Muscle layer of colon (tissue), 2 donors: ENCODE results near the gene KLHL6.

Experiments used
- H3K27ac ChIP-seq: one replicate; pipeline ENCODE4 v1.7.0; 2013; ENCODE audit warnings: low read depth, mild to moderate bottlenecking, low read length, moderate library complexity
- H3K27me3 ChIP-seq, 2 donors: one replicate each; pipeline ENCODE4 v1.7.0; 2013; ENCODE audit warnings: low read length in 2 of 2, mild to moderate bottlenecking in 2 of 2; ENCODE audit not compliant: insufficient read depth in 2 of 2, control insufficient read depth in 1 of 2
- H3K36me3 ChIP-seq: one replicate; pipeline ENCODE4 v1.7.0; 2013; ENCODE audit warnings: mild to moderate bottlenecking, low read length; ENCODE audit not compliant: insufficient read depth
- H3K4me1 ChIP-seq: one replicate; pipeline ENCODE4 v1.7.0; 2013; ENCODE audit warnings: mild to moderate bottlenecking, low read length; ENCODE audit not compliant: insufficient read depth
- H3K4me3 ChIP-seq, 2 donors: one replicate each; pipeline ENCODE4 v1.7.0; 2013; ENCODE audit warnings: low read length in 2 of 2, low read depth in 1 of 2, mild to moderate bottlenecking in 1 of 2, moderate library complexity in 1 of 2
- H3K9ac ChIP-seq: one replicate; pipeline ENCODE4 v1.7.0; 2013; ENCODE audit warnings: low read length
- H3K9me3 ChIP-seq: one replicate; pipeline ENCODE4 v1.7.0; 2013; ENCODE audit warnings: mild to moderate bottlenecking, low read length
- donor health status: abdominal sarcoma.
- donor health status: Adenocarcinoma of cecum.

The KLHL6 gene

GRCh38 chr3:183541235-183541655 lies 14.3 kb downstream of the KLHL6 start:
- Histone ChIP-seq H3K27ac (no peak overlapping the region), H3K4me3 (no peak overlapping the region), H3K9ac (no peak overlapping the region), H3K4me1 (no peaks in the 10 kb centered on the region), H3K9me3 (no peaks in the 10 kb centered on the region), H3K36me3 (no peaks in the 10 kb centered on the region), H3K27me3 (no peaks in the 10 kb centered on the region)

- no peak overlapping the region for H3K9ac ChIP-seq
- H3K36me3 ChIP-seq: no peaks in the 10 kb centered on the region
- no peak overlapping the region for H3K27ac ChIP-seq
- H3K4me3 ChIP-seq: no peak overlapping the region
- H3K27me3 ChIP-seq: no peaks in the 10 kb centered on the region
- H3K4me1 ChIP-seq: no peaks in the 10 kb centered on the region
- no peaks in the 10 kb centered on the region for H3K9me3 ChIP-seq
Observed at GRCh38 chr3:183540501-183541234, 14.8 kb downstream of the KLHL6 start.

- Histone ChIP-seq H3K4me3 (no peak overlapping the region), H3K4me1 (no peaks in the 10 kb centered on the region), H3K27me3 (no peaks in the 10 kb centered on the region), H3K27ac (no peak overlapping the region), H3K9ac (no peak overlapping the region), H3K36me3 (no peaks in the 10 kb centered on the region), H3K9me3 (no peaks in the 10 kb centered on the region)
Observed at GRCh38 chr3:183539811-183540210, 15.7 kb downstream of the KLHL6 start.

- Histone ChIP-seq H3K9me3 (no peaks in the 10 kb centered on the region), H3K4me1 (no peaks in the 10 kb centered on the region), H3K27ac (no peak overlapping the region), H3K27me3 (no peaks in the 10 kb centered on the region), H3K36me3 (no peaks in the 10 kb centered on the region), H3K4me3 (no peak overlapping the region), H3K9ac (no peak overlapping the region)
Observed at GRCh38 chr3:183538486-183538885, 17.0 kb downstream of the KLHL6 start.

GRCh38 chr3:183537295-183537730 lies 18.2 kb downstream of the KLHL6 start:
- Histone ChIP-seq H3K4me3 (no peak overlapping the region), H3K9ac (no peak overlapping the region), H3K36me3 (no peaks in the 10 kb centered on the region), H3K27me3 (no peaks in the 10 kb centered on the region), H3K9me3 (no peaks in the 10 kb centered on the region), H3K4me1 (no peaks in the 10 kb centered on the region), H3K27ac (no peak overlapping the region)

- Histone ChIP-seq H3K9me3 (no peaks in the 10 kb centered on the region), H3K9ac (no peak overlapping the region)
Observed at GRCh38 chr3:183536238-183536880, 19.1 kb downstream of the KLHL6 start.

GRCh38 chr3:183534249-183534648 lies 21.3 kb downstream of the KLHL6 start:
- Histone ChIP-seq H3K9me3 (no peaks in the 10 kb centered on the region), H3K27me3 (no peaks in the 10 kb centered on the region), H3K4me1 (no peaks in the 10 kb centered on the region), H3K36me3 (no peaks in the 10 kb centered on the region), H3K27ac (no peak overlapping the region), H3K9ac (no peak overlapping the region), H3K4me3 (no peak overlapping the region)

More at GRCh38 chr3:183536238-183536880, 19.1 kb downstream of the KLHL6 start:
- no peaks in the 10 kb centered on the region for H3K36me3 ChIP-seq
- H3K4me1 ChIP-seq: no peaks in the 10 kb centered on the region
- H3K27me3 ChIP-seq: no peaks in the 10 kb centered on the region
- no peak overlapping the region for H3K4me3 ChIP-seq
- no peak overlapping the region for H3K27ac ChIP-seq

GRCh38 chr3:183533412-183534132 lies 21.9 kb downstream of the KLHL6 start:
- no peaks in the 10 kb centered on the region for H3K4me1 ChIP-seq
- H3K36me3 ChIP-seq: no peaks in the 10 kb centered on the region
- H3K9me3 ChIP-seq: no peaks in the 10 kb centered on the region
- H3K9ac ChIP-seq: no peak overlapping the region
- H3K27me3 ChIP-seq: no peaks in the 10 kb centered on the region
- H3K27ac ChIP-seq: no peak overlapping the region
- no peak overlapping the region for H3K4me3 ChIP-seq

- Histone ChIP-seq H3K4me1 (no peaks in the 10 kb centered on the region), H3K9me3 (no peaks in the 10 kb centered on the region), H3K36me3 (no peaks in the 10 kb centered on the region), H3K4me3 (no peak overlapping the region), H3K27ac (no peak overlapping the region), H3K27me3 (no peaks in the 10 kb centered on the region), H3K9ac (no peak overlapping the region)
Observed at GRCh38 chr3:183532620-183533411, 22.7 kb downstream of the KLHL6 start.

- no peak overlapping the region for H3K9ac ChIP-seq
- H3K9me3 ChIP-seq: no peaks in the 10 kb centered on the region
- no peak overlapping the region for H3K27ac ChIP-seq
- H3K4me1 ChIP-seq: no peaks in the 10 kb centered on the region
- H3K27me3 ChIP-seq: no peaks in the 10 kb centered on the region
- H3K36me3 ChIP-seq: no peaks in the 10 kb centered on the region
- no peak overlapping the region for H3K4me3 ChIP-seq
Observed at GRCh38 chr3:183529717-183530116, 25.8 kb downstream of the KLHL6 start.

GRCh38 chr3:183529185-183529584 lies 26.3 kb downstream of the KLHL6 start:
- Histone ChIP-seq H3K27ac (no peak overlapping the region), H3K9me3 (no peaks in the 10 kb centered on the region), H3K9ac (no peak overlapping the region), H3K4me1 (no peaks in the 10 kb centered on the region), H3K4me3 (no peak overlapping the region), H3K27me3 (no peaks in the 10 kb centered on the region), H3K36me3 (no peaks in the 10 kb centered on the region)
